ENCODE results near the gene PAMR1. TPM values are rescaled to one million over a fixed set of nuclear protein-coding genes. Genes with fewer than 3 reads are reported as not detected.

The PAMR1 gene
- total and polyA plus RNA-seq, 10 of the 15 experiments (the other 5 are each of a cell fraction or from before 2014, with no cell fraction given) = 0.04 TPM; not detected in 9

- peak; percentile 14 for ATAC-seq
- no peak for FAIRE-seq
- Histone ChIP-seq H3K4me2 (ENCODE audit: control insufficient read depth, insufficient read depth) (peak within 1 kb of the TSS; percentile 38; the same call in 1 of the 2 replicates), H3K27me3 (replicated peaks in 1 of 2; ENCODE audit: control insufficient read depth in 2 of 2, insufficient read depth in 2 of 2, low read length in 1 of 2) (peaks cover 24 to 26% of the 10 kb centered on the region in 2 experiments), H3K9ac (ENCODE audit: control insufficient read depth, insufficient read depth, low read length) (no peak within 1 kb of the TSS), H3K9me3 (replicated peaks; ENCODE audit: control insufficient read depth, insufficient read depth, low read length) (no peaks in the 10 kb centered on the region), H2AFZ (ENCODE audit: control insufficient read depth, low read depth, low read length) (no peak within 1 kb of the TSS), H3K4me1 (ENCODE audit: control insufficient read depth, insufficient read depth, low read length) (no peaks in the 10 kb centered on the region), H3K27ac (ENCODE audit: control insufficient read depth, insufficient read depth) (no peak within 1 kb of the TSS), H3K36me3 (ENCODE audit: control insufficient read depth in 2 of 2, insufficient read depth in 2 of 2, low read length in 1 of 2) (no peaks in the 10 kb centered on the region), H3K79me2 (ENCODE audit: control insufficient read depth, insufficient read depth, low read length) (no peaks in the 10 kb centered on the region), H4K20me1 (ENCODE audit: control insufficient read depth, insufficient read depth) (no peaks in the 10 kb centered on the region), H3K4me3 (no peak within 1 kb of the TSS)
- in situ Hi-C loops (cut with MboI) (loop anchor here (10.0 kb wide), 1 partner anchor 835 kb away; no protein-coding TSS in a partner anchor), intact Hi-C loops (cut with micrococcal nuclease; ENCODE audit: unreplicated experiment) (no loop called here)
- SMC1A ChIA-PET (ENCODE audit: uncharacterized antibody, unreplicated experiment) = no interaction called here
- CTCF ChIA-PET = no interaction called here
- RAD21 ChIA-PET (ENCODE audit: unreplicated experiment) = no interaction called here
- DNase-seq (ENCODE audit: low read depth, low spot score) = no peak
- POLR2A ChIA-PET = interaction anchor here (1.0 kb wide), 1 partner anchor 10 kb away, joined by 4 read pairs; no protein-coding TSS in a partner anchor
- BruUV-seq (replicated peaks) = no TSS peak
- peak; percentile 90 for TF ChIP-seq HDAC6 (IDR thresholded peaks at IDR 0.05; ENCODE audit: unreplicated experiment)
- TF ChIP-seq USF1 (IDR thresholded peaks at IDR 0.05; ENCODE audit: borderline replicate concordance, extremely low read length, insufficient read depth, low read depth, low read length) = no peak
- WGBS (ENCODE audit: insufficient coverage, insufficient replicate concordance, low lambda C conversion rate, missing lambda C conversion rate) = 4% methylated on average over 52 of the region's 71 CpGs
These were observed 106.1 kb downstream of the PAMR1 start, which contains the start of gene SLC1A2 for GRCh38 chr11:35419184-35419829. TSS of gene SLC1A2 (minus strand) at chr11:35419558. CDS start at chr11:35418966, 592 bp downstream.
